ENCODE measurements around the gene PRM2. TPM values are rescaled to one million over a fixed set of nuclear protein-coding genes. Genes with fewer than 3 reads are reported as not detected.
A peak's percentile ranks its signal among the peaks of the same experiment; 100 is the strongest.

The PRM2 gene
- total RNA-seq, 1 donor from 2014 or later = not detected

- DNase-seq (ENCODE audit: low spot score) = peak; percentile 76
- intact Hi-C loops (cut with micrococcal nuclease) = loop anchor here (1.0 to 10.0 kb wide), 7 partner anchors 19 to 663 kb away; partner anchors contain the start of genes CIITA, GSPT1 and NUBP1
- H3K4me3 Mint-ChIP-seq = peak overlapping the region; percentile 99
- H3K27me3 Mint-ChIP-seq (ENCODE audit: insufficient read depth) = no peaks in the 10 kb centered on the region
- H3K9me3 Mint-ChIP-seq = no peaks in the 10 kb centered on the region
- peaks cover 53% of the 10 kb centered on the region for H3K36me3 Mint-ChIP-seq (ENCODE audit: low read depth)
- H3K27ac Mint-ChIP-seq = peak overlapping the region; percentile 90
- H3K4me1 Mint-ChIP-seq (ENCODE audit: low read depth) = peaks cover 32% of the 10 kb centered on the region
Measured at GRCh38 chr16:11251525-11252481, 24.5 kb downstream of the PRM2 start.

- intact Hi-C loops (cut with micrococcal nuclease) = loop anchor here (10.0 kb wide), 4 partner anchors 376 to 664 kb away; partner anchors contain the start of genes CIITA, GSPT1 and NUBP1
- peak overlapping the region; percentile 90 for H3K27ac Mint-ChIP-seq
- H3K4me1 Mint-ChIP-seq (ENCODE audit: low read depth) = peaks cover 37% of the 10 kb centered on the region
- no peak for DNase-seq (ENCODE audit: low spot score)
- H3K4me3 Mint-ChIP-seq = peak overlapping the region; percentile 99
- H3K36me3 Mint-ChIP-seq (ENCODE audit: low read depth) = peaks cover 53% of the 10 kb centered on the region
- no peaks in the 10 kb centered on the region for H3K9me3 Mint-ChIP-seq
- H3K27me3 Mint-ChIP-seq (ENCODE audit: insufficient read depth) = no peaks in the 10 kb centered on the region
Measured at GRCh38 chr16:11250786-11251524, 25.3 kb downstream of the PRM2 start.

DNA sequence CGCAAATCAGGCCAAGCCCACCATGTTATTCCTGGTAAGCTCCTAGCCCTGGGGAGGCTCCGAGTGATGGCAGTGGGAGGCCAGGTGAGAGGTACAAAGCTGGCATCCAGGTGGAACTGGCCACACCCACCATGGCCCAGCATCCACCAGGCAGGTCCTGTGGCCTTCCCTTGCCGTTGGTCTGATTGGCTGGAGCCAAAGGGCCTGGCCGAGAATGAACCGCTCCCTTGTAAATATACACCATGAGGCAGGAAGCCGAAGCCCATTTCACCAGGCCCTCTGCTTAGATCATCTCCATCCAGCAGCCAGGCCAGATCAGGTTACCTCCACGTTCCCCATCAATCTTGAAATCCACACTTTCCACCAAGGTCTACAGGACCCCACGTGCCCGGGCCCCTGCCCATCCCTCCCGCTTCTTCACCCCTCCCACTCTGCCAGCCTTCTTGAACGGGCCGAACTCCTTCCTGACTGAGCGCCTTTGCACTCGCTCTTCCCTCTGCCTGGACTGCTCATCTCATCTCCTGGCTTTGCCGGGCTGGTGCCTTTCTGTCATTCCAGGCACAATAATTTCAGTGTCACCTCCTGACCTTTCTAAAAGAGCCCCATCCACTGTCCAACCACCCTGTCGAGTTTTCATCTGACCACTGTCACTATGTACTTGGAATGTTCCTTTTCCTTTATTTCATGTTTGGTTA is 26.0 kb downstream of the PRM2 start:
- intact Hi-C loops (cut with micrococcal nuclease) = loop anchor here (10.0 kb wide), 4 partner anchors 375 to 665 kb away; partner anchors contain the start of genes CIITA, GSPT1 and NUBP1
- Mint-ChIP-seq H3K27me3 (ENCODE audit: insufficient read depth) (no peaks in the 10 kb centered on the region), H3K4me1 (ENCODE audit: low read depth) (peaks cover 44% of the 10 kb centered on the region), H3K36me3 (ENCODE audit: low read depth) (peaks cover 53% of the 10 kb centered on the region), H3K27ac (peak overlapping the region; percentile 9), H3K9me3 (no peaks in the 10 kb centered on the region), H3K4me3 (peak overlapping the region; percentile 13)
- DNase-seq (ENCODE audit: low spot score) = no peak

DNA sequence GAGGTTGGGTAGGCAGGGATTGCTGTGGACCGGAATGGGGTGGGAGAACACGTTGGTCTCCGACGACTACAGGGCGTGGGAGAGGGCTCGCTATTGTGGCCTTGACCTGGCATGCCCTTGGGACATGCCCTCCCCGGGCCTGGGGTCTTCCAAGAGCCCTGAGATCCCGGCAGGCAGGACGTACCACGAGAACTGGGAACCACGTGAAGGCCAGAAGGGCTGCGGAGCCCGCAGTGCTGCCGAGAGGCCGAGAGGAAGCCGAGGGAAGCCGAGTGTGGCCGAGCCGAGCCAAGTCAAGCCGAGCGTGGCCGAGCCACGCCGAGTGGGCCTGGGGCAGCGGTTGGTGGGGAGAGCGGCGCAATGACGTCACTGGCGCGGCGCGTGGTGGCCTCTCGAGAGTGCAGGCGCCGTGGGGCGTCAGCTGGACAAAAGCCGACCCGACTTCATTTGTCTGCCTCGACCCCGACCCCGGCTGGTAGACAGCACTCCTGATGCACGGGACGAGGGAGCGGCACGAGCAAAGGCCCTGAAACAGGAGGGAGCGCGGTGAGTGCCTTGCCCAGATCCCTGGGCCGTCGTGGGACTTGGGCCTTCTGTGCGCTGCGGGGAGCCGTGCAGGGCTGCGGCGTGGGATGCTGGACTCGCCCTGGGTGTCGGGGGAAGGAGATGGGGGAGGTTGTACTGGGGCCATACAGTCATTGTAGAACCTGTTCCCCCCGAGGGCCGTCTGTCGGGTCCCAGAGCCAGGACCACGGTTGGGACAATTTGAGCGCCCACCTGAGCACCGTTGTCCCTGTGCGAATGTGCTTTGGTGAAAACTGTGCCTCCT is 26.8 kb downstream of the PRM2 start:
- Mint-ChIP-seq H3K27me3 (ENCODE audit: insufficient read depth) (no peaks in the 10 kb centered on the region), H3K27ac (peak overlapping the region; percentile 63), H3K9me3 (no peaks in the 10 kb centered on the region), H3K4me3 (no peak overlapping the region), H3K4me1 (ENCODE audit: low read depth) (peaks cover 50% of the 10 kb centered on the region), H3K36me3 (ENCODE audit: low read depth) (peaks cover 51% of the 10 kb centered on the region)
- no peak for DNase-seq (ENCODE audit: low spot score)
- intact Hi-C loops (cut with micrococcal nuclease) = loop anchor here (10.0 kb wide), 4 partner anchors 375 to 665 kb away; partner anchors contain the start of genes CIITA, GSPT1 and NUBP1

GRCh38 chr16:11248133-11248532 is 28.1 kb downstream of the PRM2 start:
- Mint-ChIP-seq H3K9me3 (no peaks in the 10 kb centered on the region), H3K4me3 (no peak overlapping the region), H3K36me3 (ENCODE audit: low read depth) (peaks cover 39% of the 10 kb centered on the region), H3K27me3 (ENCODE audit: insufficient read depth) (no peaks in the 10 kb centered on the region), H3K4me1 (ENCODE audit: low read depth) (peaks cover 50% of the 10 kb centered on the region), H3K27ac (no peak overlapping the region)
- intact Hi-C loops (cut with micrococcal nuclease) = no loop called here
- DNase-seq (ENCODE audit: low spot score) = no peak

DNA sequence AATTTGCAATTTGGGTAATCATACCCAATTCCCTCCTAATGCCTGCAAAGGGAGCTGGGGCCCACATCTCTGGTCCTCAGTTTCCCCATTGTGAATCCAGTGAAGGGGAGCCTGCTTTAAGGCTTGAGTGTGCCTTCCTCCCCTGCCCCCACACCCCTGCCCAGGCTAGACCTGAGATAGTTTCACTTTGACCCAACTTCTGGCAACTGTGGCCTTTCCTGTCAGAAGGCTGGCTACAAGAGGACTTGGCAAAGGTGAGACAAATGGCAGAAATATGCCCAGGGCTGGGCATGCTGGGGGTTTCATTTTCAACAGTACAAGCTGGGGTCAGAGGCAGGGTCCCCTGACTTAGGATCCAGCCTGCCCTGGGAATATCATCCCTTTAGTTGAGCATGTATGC is 30.3 kb downstream of the PRM2 start:
- intact Hi-C loops (cut with micrococcal nuclease) = no loop called here
- Mint-ChIP-seq H3K27me3 (ENCODE audit: insufficient read depth) (no peaks in the 10 kb centered on the region), H3K4me3 (no peak overlapping the region), H3K4me1 (ENCODE audit: low read depth) (peaks cover 34% of the 10 kb centered on the region), H3K27ac (peak overlapping the region; percentile 54), H3K36me3 (ENCODE audit: low read depth) (peaks cover 23% of the 10 kb centered on the region), H3K9me3 (no peaks in the 10 kb centered on the region)
- DNase-seq (ENCODE audit: low spot score) = no peak

DNA sequence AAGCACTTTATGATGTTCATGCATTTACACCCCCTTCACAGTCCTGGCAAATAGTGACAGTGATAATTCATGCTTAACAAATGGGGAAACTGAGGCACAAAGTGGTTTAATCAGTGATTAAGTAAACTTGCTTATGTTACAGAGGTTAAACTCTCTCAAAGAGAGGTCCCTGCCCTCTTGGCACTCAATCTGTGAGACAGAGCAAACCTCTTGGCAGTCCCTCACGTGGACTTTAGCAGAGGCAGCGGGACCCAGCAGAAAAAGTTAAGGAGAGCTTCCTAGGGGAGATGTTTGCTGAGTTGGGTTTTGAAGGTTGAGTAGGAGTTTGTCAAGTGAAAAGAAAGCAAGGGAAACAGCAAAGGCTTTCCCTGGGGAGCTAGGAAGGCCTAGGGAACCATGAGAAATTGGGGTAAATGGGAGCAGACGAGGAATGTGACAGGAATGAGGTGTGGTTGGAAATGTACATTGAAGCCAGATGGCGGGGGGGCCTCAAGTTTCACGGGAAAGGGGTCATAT is 31.0 kb downstream of the PRM2 start:
- Mint-ChIP-seq H3K27me3 (ENCODE audit: insufficient read depth) (no peaks in the 10 kb centered on the region), H3K36me3 (ENCODE audit: low read depth) (peaks cover 18% of the 10 kb centered on the region), H3K4me3 (no peak overlapping the region), H3K27ac (peak overlapping the region; percentile 53), H3K9me3 (no peaks in the 10 kb centered on the region), H3K4me1 (ENCODE audit: low read depth) (peaks cover 29% of the 10 kb centered on the region)
- intact Hi-C loops (cut with micrococcal nuclease) = no loop called here
- DNase-seq (ENCODE audit: low spot score) = no peak

GRCh38 chr16:11242658-11243057 is 33.6 kb downstream of the PRM2 start:
- Mint-ChIP-seq H3K27me3 (ENCODE audit: insufficient read depth) (no peaks in the 10 kb centered on the region), H3K4me3 (no peak overlapping the region), H3K4me1 (ENCODE audit: low read depth) (peaks cover 33% of the 10 kb centered on the region), H3K36me3 (ENCODE audit: low read depth) (peaks cover 3% of the 10 kb centered on the region), H3K9me3 (no peaks in the 10 kb centered on the region), H3K27ac (no peak overlapping the region)
- DNase-seq (ENCODE audit: low spot score) = no peak
- intact Hi-C loops (cut with micrococcal nuclease) = no loop called here

DNA sequence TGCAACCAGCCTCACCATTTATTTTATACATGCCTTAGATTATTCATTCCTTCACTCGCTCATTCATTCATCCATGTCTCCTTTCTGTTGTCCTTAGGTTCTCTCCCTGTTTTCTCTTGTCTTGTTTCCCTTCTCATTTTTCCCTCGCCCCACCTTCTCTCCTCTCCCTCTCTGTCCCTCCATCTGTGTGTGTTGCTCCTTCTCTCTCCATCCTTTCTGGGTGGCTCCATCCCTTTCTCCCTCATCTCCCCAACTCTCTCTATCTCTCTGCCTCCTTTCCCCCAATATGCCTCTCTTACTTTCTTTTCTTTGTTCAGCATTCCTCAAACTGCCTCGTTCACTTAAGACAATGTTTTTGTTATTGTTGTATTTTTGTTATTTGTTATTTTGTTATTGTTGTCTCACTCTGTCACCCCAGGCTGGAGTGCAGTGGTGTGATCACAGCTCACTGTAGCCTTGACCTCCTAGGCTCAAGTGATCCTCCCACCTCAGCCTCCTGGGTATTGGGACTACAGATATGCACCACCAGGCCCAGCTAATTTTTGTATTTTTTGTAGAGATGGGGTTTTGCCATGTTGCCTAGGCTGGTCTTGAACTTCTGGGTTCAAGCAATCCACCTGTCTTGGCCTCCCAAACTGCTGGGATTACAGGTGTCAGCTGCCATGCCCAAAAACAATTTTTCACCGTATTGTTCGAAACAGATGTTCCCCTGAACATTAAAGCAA is 34.6 kb downstream of the PRM2 start:
- no peak for DNase-seq (ENCODE audit: low spot score)
- Mint-ChIP-seq H3K27ac (no peak overlapping the region), H3K36me3 (ENCODE audit: low read depth) (peaks cover 2% of the 10 kb centered on the region), H3K4me1 (ENCODE audit: low read depth) (peaks cover 37% of the 10 kb centered on the region), H3K9me3 (no peaks in the 10 kb centered on the region), H3K27me3 (ENCODE audit: insufficient read depth) (no peaks in the 10 kb centered on the region), H3K4me3 (no peak overlapping the region)
- intact Hi-C loops (cut with micrococcal nuclease) = no loop called here

GRCh38 chr16:11240636-11241473 is 35.4 kb downstream of the PRM2 start:
- Mint-ChIP-seq H3K9me3 (no peaks in the 10 kb centered on the region), H3K27ac (peak overlapping the region; percentile 70), H3K4me1 (ENCODE audit: low read depth) (peaks cover 37% of the 10 kb centered on the region), H3K27me3 (ENCODE audit: insufficient read depth) (no peaks in the 10 kb centered on the region), H3K4me3 (peak overlapping the region; percentile 2), H3K36me3 (ENCODE audit: low read depth) (peaks cover 2% of the 10 kb centered on the region)
- intact Hi-C loops (cut with micrococcal nuclease) = no loop called here
- DNase-seq (ENCODE audit: low spot score) = no peak
